Jurkat, Clone E6-1 (cell line): Measurements from ENCODE around the gene ATG9A.
"Not testable (repeated sequence)": the region's sequence is repeated elsewhere in the genome, so short reads cannot be mapped to it uniquely, and the experiment has no call there.

ENCODE experiments used
- DNase-seq: peaks from one replicate; pipeline ENCODE4 v3.0.0-alpha.2; 2011; ENCODE audit warnings: low read depth, low spot score
- H3K4me3 ChIP-seq: 2 replicates; pipeline ENCODE4 v1.5.1; 2011; ENCODE audit warnings: mild to moderate bottlenecking, low read length, control low read depth, moderate library complexity

The ATG9A gene

DNA sequence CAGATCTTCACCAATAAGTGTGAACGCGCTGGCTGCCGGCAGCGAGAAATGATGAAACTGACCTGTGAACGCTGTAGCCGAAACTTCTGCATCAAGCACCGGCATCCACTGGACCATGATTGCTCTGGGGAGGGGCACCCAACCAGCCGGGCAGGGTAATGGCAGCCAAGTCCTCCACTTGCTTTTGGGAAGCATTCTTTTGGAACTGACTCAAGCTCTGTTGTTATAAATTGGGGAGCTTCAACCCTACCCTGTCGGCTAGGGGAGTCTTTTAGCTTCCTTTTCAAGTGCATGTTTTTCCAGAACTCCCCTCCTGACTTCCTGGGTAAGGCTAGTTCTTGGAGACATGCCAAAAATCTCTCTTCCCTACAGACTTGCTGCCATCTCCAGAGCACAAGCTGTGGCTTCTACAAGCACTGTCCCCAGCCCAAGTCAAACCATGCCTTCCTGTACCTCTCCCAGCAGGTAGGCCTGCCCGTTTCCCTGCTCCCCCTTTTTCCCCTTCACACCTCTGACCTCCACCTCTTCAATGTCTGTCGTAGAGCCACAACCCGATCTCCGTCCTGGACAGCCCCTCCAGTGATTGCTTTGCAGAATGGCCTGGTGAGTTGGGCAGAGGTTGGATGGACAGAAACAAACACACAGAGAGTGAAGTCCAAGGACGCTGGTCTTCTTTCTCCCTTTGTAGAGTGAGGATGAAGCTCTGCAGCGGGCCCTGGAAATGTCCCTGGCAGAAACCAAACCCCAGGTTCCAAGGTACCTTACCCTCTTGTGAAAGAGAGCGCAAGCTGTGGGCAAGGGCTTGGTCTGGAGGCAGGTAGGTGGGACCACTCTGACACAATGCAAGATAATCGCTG, 21.3 kb downstream of the ATG9A start:
- no peak overlapping the region for H3K4me3 ChIP-seq
- no peak for DNase-seq

DNA sequence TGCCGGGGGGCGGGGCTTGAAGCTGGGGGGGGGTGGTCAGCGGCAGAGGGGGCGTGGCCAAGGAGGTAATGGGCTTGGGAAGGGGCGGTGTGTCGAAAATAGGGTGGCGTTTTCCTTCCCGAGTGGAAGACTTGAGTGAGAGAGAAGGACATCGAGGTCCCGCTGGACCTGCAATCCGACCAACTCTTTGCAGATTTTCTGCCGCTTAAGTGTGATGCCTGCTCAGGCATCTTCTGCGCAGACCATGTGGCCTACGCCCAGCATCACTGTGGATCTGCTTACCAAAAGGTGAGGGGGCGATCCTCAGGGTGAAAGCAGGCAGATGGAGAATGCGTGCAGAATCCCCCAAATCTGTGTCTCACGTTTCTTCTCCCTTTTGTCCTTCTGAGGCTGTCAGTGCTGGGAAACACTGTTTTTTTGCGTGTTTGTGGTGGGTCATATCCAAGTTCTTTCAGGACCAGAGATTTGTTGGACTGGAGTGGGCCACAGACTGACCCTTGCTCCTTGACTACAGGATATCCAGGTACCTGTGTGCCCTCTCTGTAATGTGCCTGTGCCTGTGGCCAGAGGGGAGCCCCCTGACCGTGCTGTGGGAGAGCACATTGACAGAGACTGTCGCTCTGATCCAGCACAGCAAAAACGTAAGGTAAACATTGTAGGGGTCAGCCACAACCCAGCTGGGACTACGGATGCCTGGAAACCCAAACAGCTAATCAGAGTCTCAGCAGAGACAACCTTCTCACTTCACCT, 22.1 kb downstream of the ATG9A start:
- no peak for DNase-seq
- H3K4me3 ChIP-seq, result peak overlapping the region; percentile 58

DNA sequence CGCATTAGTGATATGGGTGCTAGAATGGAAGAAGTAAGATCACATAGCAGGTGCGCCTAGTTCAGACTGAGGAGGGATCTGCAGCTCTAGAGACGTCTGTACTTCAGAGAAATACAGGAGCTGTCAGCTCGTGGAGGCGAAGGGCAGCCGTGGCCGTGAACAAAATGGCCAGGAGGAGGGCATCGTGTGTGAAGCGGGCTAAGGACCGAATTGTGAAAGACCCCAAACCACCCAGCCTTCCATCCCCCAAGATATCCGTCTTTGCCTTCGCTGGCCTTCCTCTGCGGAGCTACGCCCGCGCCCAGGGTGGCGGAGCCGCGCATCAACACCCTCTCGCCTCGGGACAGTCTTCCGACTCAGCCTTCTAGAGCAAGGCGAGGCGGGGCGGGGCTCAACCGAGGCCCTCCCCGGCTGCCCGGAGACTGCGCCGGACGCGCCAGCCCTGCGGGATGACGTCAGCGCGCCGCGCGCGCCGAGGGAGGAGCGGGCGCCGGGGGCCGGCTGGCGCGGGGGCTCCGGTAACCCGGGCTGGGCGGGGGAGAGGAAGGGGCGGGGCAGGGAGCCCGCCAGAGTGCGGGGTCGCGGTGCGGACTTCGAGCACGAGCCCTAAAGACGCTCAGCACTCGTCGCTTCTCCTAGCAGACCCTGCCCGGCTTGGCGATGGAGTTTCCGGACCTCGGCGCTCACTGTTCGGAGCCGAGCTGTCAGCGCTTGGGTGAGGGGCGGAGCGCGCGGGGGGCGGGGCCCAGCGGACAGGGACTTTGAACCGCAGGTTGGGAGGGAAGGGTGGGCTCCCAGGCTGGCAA, 22.9 kb downstream of the ATG9A start, which contains the start of gene ZFAND2B:
Gene ZFAND2B (plus strand): TSS at position 455 of the 806 bp plus-strand sequence. CDS start 206 bp downstream, at position 661.
- DNase-seq, result peak; percentile 87
- H3K4me3 ChIP-seq, result peak within 1 kb of the TSS; percentile 60

DNA sequence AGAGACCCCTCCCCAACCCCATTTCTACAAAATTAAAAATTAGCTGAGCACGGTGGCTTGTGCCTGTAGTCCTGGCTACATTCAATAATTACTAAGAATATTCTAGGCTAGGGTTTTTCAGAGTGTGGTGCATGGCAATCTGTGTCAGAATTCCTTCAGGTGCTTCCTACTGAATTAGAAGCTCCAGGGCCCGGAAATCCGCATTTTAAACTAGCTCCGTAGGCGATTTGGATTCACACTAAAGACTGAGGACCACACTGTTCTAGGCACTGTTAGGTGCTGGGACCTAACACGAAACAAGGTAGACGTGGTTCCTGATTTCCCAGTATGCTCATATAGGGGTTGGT, 23.5 kb downstream of the ATG9A start:
- peak overlapping the region; percentile 60 for H3K4me3 ChIP-seq
- DNase-seq, result no peak

DNA sequence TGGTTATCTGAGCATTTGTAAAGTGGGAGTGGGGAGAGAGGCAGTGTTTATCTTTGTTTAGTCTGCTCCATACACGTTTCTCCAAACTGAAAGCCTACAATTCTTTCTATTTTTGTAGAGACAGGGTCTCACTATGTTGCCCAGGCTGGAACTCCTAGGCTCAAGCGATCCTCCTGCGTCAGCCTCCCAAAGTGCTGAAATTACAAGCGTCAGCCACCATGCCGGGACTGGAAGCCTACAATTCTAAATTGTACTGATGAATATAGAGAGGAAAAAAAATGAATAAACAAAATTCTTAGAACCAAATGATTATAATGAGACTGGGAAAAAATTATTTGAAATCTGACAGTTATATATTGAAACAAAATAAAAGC, 24.3 kb downstream of the ATG9A start:
- no peak overlapping the region for H3K4me3 ChIP-seq
- DNase-seq, result no peak

DNA sequence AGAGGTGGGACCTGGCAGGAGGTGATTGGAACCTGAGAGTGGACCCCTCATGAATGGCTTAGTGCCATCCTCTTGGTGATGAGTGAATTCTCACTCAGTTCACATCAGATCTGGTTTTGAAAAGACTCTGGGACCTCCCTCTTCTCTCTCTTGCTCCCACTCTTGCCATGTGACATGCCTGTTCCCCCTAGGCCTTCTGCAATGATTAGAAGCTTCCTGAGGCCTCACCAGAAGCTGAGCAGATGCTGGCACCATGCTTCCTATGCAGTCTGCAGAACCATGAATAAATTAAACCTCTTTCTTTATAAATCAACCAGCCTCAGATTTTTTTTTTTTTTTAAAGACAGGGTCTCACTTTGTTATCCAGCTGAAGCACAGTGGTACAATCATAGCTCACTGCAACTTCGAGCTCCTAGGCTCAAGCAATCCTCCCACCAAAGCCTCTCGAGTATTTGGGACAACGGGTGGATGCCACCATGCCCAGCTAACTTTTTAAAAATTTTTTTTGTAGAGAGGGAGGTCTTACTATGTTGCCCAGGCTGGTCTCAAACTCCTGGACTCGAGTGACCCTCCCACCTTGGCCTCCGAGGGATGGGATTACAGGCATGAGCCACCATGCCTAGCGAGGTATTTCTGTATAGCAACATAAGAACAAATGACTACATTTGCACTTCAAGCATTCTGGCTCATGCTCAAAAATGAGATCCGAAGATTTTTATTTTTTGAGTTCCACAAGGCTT, 24.8 kb downstream of the ATG9A start:
- H3K4me3 ChIP-seq, result no peak overlapping the region
- no peak for DNase-seq

DNA sequence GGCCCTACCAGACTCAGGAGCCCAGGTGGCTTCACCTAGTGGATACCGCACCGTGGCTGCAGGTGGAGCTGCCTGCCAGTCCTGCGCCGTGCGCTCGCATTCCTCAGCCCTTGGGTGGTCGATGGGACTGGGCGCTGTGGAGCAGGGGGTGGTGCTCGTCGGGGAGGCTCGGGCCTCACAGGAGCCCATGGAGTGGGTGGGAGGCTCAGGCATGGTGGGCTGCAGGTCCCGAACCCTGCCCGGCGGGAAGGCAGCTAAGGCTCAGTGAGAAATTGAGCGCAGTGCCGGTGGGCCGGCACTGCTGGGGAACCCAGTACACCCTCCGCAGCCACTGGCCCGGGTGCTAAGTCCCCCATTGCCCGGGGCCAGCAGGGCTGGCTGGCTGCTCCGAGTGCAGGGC, 28.1 kb downstream of the ATG9A start:
- H3K4me3 ChIP-seq, DNase-seq: not testable (repeated sequence)

DNA sequence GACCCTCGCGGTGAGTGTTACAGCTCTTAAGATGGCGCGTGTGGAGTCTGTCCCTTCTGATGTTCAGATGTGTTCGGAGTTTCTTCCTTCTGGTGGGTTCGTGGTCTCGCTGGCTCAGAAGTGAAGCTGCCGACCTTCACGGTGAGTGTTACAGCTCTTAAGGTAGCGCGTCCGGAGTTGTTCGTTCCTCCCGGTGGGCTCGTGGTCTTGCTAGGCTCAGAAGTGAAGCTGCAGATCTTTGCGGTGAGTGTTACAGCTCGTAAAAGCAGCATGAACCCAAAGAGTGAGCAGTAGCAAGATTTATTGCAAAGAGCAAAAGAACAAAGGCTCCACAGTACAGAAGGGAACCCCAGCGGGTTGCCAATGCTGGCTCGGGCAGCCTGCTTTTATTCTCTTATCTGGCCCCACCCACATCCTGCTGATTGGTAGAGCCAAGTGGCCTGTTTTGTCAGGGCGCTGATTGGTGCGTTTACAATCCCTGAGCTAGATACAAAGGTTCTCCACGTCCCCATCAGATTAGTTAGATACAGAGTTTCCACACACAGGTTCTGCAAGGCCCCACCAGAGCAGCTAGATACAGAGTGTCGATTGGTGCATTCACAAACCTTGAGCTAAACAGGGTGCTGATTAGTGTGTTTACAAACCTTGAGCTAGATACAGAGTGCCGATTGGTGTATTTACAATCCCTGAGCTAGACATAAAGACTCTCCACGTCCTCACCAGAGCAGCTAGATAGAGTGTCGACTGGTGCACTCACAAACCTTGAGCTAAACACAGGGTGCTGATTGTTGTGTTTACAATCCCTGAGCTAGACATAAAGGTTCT, 28.7 kb downstream of the ATG9A start:
- peak overlapping the region; percentile 35 for H3K4me3 ChIP-seq
- DNase-seq, result peak; percentile 79

DNA sequence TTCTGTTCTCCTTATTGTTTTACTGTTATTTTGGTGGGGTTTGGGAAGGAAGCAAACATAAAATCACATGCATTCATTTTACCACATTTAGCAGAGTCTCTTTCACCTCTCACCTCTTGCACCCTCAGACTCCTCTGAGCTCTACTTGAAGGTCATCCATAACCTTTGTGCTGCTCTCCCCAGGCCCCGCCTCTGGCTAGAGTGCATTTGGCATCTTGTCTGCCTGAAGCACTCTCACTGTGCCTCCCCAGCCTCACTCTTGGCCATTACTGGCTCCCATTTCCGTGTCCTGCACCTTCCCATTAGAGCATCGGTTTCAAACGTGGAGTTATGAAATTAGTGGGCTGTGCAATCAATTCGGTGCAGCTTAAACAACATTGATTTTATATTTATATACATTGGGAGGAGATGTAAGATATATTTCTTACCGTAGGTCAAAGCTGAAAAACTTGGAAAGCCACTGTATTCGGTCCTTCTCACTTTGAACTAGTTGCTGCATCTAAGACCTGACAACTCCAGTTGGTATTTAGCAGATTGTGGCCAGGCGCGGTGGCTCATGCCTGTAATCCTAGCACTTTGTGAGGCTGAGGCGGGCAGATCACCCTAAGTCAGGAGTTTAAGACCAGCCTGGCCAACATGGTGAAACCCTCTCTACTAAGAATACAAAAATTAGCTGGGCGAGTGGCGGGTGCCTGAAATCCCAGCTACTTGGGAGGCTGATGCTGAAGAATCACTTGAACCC, 29.8 kb downstream of the ATG9A start:
- H3K4me3 ChIP-seq, result no peak overlapping the region
- no peak for DNase-seq

DNA sequence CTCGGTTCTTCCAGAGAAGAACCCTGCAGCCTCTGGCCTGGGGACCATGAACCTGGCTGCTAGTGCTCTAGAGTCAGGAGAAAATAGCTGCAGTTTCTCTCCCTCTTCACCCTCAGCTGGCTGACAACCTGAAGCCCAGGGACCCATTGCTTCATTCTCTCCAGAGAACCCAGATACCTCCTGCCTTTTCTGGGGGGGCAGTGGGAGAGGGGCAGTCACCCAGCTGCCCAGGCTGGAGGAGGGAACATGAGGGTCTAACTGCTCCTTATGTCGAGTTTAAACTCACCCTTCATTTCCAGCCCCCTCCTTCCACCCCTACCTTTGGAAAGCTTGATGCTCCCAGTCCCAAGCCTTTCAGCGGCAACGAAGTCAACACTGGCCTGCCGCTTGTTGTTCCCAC, 30.5 kb downstream of the ATG9A start:
- no peak for DNase-seq
- H3K4me3 ChIP-seq, result no peak overlapping the region

DNA sequence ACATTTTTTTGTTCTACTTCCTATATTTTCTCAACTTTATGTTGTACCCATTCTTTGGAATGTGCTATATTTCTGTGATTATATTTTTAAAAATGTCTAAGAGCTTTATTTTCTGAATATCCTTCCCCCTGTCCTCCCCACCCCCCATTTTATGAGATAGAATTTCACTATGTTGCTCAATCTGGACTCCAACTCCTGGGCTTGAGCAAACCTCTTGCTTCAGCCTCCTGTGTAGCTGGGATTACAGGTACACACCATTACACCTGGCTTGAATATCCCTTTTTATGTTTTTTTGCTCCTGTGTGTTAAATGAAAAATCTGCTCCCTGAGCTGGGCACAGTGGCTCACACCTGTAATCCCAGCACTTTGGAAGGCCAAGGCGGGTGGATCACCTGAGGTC, 32.0 kb downstream of the ATG9A start:
- no peak overlapping the region for H3K4me3 ChIP-seq
- DNase-seq, result no peak

DNA sequence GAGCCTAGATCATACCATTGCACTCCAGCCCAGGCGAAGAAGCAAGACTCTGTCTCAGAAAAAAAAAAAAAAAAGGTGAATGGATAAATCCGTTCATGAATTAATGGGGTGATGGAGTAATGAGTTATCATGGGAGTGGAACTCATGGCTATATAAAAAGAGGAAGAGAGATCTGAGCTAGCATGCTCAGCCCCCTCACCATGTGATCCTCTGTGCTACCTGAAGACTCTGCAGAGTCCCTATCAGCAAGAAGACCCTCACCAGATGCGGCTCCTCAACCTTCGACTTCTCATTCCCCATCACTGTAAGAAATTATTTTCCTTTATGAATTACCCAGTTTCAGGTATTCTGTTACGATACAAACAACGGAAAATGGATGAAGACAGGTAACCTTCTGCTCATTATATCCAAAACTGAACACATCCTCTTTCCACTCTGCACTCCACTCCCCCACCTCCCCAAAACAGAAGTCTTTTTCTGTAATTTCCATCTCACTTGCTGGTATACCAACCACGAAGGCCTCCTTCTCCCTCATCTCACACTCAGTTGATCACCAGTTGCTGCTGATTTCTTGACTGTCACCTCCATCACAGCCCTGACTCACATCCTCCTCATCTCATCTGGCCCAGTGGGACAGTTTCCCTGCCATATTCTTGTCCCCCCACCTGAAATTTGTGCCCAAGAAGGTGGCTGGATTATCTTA, 42.5 kb downstream of the ATG9A start:
- H3K4me3 ChIP-seq, result no peak overlapping the region
- DNase-seq, result no peak

DNA sequence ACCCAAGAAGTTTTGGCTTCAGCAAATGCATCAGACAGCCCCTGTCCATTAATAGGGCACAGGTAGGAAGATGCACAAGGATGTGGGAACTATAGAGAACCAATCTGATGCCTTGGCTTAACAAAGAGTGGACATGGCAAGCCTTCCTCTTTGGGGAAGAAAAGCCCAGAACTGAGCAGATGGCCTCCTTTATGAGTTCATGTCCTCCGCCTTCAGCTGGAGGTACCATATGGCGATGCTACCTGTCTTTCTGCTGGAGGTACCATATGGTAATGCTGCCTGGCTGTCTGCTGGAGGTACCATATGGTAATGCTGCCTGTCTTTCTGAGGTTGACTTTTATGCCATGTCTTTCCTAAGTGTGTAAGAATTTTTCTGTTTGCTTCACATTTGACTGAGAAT, 45.3 kb downstream of the ATG9A start:
- DNase-seq, result no peak
- H3K4me3 ChIP-seq, result no peak overlapping the region

DNA sequence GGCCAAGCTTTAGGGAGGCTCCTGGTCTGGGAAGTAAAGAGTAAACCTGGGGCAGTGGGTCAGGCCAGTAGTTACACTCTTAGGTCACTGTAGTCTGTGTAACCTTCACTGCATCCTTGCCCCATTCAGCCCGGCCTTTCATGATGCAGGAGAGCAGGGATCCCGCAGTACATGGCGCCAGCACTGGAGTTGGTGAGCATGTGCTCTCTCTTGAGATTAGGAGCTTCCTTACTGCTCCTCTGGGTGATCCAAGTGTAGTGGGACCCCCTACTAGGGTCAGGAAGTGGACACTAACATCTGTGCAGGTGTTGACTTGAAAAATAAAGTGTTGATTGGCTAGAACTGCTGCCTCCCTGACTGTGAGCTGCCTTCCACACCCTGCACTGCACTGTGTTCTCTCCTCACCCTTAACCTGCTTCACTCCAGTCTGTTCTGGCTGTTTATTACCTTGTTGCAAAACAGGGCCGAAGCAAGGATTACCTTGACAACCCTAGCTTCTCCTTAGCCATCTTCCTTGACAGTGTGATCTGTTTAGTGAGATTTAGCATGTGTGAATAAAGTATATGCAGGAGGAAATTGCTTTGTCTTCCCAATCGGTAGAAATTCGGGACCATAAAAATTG, 46.2 kb downstream of the ATG9A start:
- no peak for DNase-seq

DNA sequence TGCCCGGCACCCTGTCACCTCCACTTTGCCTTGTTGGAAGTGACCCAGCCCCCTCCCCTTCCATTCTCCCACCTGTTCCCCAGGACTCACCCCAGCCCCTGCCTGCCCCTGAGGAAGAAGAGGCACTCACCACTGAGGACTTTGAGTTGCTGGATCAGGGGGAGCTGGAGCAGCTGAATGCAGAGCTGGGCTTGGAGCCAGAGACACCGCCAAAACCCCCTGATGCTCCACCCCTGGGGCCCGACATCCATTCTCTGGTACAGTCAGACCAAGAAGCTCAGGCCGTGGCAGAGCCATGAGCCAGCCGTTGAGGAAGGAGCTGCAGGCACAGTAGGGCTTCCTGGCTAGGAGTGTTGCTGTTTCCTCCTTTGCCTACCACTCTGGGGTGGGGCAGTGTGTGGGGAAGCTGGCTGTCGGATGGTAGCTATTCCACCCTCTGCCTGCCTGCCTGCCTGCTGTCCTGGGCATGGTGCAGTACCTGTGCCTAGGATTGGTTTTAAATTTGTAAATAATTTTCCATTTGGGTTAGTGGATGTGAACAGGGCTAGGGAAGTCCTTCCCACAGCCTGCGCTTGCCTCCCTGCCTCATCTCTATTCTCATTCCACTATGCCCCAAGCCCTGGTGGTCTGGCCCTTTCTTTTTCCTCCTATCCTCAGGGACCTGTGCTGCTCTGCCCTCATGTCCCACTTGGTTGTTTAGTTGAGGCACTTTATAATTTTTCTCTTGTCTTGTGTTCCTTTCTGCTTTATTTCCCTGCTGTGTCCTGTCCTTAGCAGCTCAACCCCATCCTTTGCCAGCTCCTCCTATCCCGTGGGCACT, 46.9 kb downstream of the ATG9A start:
- no peak overlapping the region for H3K4me3 ChIP-seq
- no peak for DNase-seq

More for the DNA sequence above, 46.2 kb downstream of the ATG9A start:
- no peak overlapping the region for H3K4me3 ChIP-seq

DNA sequence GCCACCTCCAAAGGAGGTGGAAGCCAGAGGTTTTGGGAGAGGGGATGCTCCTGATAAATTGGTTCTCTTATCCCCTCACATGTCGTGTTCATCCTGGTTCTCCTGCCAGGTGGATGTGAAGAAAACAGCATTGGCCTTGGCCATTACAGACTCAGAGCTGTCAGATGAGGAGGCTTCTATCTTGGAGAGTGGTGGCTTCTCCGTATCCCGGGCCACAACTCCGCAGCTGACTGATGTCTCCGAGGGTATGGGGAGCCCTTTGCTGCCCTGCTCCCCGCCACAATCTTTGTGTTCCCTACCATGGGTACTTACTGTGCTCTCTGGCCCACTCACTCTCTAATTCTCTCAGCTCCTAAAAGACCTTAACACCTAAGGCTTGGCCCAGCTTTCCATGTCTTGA, 47.9 kb downstream of the ATG9A start:
- H3K4me3 ChIP-seq, result no peak overlapping the region
- no peak for DNase-seq
